Measurements from ENCODE around the gene HLCS.
"Not testable (repeated sequence)": the region's sequence is repeated elsewhere in the genome, so short reads cannot be mapped to it uniquely, and the experiment has no call there.

Gene HLCS

DNA sequence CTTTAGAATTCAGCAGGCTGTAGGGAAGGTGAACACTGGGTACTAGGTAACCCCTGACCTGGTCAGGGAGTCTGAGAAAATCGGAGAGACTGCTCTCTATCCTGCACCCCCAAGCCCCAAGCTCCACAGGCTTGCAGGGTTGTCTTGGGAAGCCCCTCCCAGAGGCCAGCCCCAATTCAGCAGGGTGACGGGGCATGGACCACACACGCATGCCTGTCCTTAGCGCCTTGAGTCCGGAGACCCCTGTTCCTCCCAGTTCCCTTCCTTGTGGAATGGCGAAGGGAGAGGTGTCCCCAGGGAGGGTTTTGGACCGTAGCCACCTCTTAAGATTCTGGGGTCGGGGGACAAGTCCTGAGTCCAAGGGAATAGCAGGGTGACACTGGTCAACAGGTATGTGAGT is 116.1 kb downstream of the HLCS start:
- no peak for DNase-seq (ENCODE audit: low read depth in 3 of 3)

- DNase-seq (ENCODE audit: low read depth in 3 of 3) = no peak
Measured at GRCh38 chr21:36849461-36850105, 116.9 kb downstream of the HLCS start.

DNA sequence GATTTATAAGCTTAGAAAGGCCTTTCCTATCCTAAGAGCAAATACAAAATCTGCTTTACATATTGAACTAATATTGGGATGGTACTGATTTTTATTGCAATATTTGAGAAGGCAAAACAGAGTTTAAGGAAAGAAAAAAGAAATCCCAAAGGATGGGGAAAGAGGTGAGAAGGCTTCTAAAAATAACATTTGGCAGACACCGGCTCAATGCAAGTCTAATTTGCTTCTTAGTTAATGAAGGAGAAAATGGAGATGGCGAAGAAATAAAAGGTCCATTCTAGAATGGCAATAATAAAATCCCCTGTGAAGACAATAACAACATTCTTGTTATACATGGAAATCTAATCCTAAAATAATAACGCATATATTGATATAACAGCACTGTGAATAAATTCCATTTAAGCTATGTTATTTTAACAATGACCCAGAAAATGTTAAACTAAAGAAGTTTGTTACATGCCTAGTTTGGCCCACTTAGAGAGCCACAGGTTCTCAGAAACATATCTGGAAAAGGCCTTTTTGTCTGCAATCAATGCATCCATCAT is 117.7 kb downstream of the HLCS start:
- DNase-seq (ENCODE audit: low read depth in 3 of 3) = no peak

- DNase-seq (ENCODE audit: low read depth in 3 of 3) = no peak
Measured at GRCh38 chr21:36847189-36847588, 119.3 kb downstream of the HLCS start.

- no peak for DNase-seq (ENCODE audit: low read depth in 3 of 3)
Measured at GRCh38 chr21:36846631-36847030, 119.8 kb downstream of the HLCS start.

DNA sequence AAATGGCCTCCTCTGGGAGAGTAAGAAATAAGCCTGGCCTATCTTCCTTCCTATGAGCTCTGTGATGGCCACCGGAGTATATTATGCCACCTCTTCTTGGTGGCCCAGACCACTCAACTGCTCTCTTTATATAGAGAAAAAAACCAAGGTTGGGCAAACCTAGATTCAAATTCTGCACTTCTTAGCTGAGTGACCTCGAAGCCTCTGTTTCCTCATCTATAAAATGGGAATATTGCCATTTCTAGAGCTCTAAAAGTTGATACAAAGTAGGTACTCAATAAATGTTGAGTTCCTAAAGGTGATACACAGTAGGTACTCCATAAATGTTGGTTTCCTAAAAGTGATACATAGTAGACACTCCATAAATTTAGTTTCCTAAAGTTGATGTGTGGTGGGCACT is 120.7 kb downstream of the HLCS start:
- DNase-seq (ENCODE audit: low read depth in 3 of 3) = no peak

GRCh38 chr21:36845070-36845469 is 121.4 kb downstream of the HLCS start:
- DNase-seq (ENCODE audit: low read depth in 3 of 3) = no peak

- no peak for DNase-seq (ENCODE audit: low read depth in 3 of 3)
Measured at GRCh38 chr21:36841866-36842265, 124.6 kb downstream of the HLCS start.

- DNase-seq (ENCODE audit: low read depth in 3 of 3) = no peak
Measured at GRCh38 chr21:36839735-36840134, 126.7 kb downstream of the HLCS start.

- DNase-seq (ENCODE audit: low read depth in 3 of 3) = no peak
Measured at GRCh38 chr21:36839123-36839522, 127.3 kb downstream of the HLCS start.

DNA sequence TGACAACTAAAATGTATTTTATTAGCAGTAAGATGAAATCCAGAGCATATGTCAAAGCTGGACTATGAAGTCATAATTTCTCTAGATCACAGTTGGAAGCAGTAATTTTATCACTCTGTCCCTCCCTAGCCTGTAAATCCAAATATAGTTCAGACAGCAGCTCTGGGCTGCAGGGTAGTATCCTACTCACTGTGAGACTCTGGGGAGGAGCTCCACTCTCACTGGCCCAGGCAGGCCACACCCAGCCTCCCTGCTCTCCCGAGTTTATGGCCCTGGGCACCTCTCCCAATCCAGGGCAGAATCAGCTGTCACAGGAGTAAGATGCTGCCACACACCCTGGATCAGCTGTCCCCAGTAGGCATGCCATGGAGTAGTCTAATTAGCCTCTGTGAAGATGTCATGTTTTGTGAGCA is 131.1 kb downstream of the HLCS start:
- no peak for DNase-seq (ENCODE audit: low read depth in 3 of 3)

GRCh38 chr21:36834192-36834591 is 132.3 kb downstream of the HLCS start:
- no peak for DNase-seq (ENCODE audit: low read depth in 3 of 3)

DNA sequence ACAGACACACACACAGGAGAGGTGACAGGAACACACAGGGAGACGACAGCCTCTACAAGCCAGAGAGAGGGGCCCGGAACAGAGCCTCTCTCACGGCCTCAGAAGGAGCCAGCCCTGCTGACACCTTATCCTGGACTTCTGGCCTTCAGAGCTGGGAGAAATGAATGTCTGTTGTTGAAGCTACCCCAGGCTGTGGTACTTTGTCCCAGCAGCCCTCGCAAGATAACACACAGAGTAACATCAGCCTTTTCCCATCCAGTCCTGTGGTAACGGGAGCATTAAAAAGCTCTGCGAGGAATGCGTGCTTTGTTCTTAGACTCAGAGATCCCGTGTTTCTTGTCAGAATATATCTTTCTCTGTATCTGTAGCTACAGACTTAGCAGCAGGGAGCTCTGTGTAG is 136.4 kb downstream of the HLCS start:
- no peak for DNase-seq (ENCODE audit: low read depth in 3 of 3)

DNA sequence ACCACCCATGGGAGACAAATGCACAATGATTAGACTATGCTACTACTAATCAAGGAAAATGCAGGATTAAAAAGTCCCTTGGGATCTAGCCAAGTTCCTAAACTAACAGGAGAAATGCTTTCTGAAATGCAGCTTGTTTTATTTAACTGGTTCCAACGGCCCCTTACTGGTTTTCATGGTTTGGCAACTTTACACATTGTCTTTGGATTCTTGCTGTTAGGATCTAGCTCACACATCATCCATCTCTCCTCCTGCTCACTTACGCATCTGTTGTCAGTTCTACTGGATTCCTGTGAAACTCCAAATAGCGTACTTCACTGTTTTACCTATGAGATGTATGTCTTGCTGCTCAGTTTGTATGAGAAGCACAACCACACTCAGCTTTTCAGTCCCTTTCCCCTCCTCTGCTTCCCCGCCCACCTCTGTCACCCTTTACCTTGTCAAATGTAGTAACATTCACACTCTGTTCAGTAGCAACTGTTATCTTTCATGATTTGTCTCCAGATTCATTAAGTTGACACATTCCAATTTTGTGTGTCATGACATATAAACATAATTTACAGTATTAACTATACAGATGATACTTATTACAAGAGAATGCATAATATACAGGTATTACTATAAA is 137.5 kb downstream of the HLCS start:
- DNase-seq (ENCODE audit: low read depth in 3 of 3) = no peak

- DNase-seq (ENCODE audit: low read depth in 3 of 3) = no peak
Measured at GRCh38 chr21:36828208-36828607, 138.3 kb downstream of the HLCS start.

- no peak for DNase-seq (ENCODE audit: low read depth in 3 of 3)
Measured at GRCh38 chr21:36825658-36826057, 140.8 kb downstream of the HLCS start.

- DNase-seq (ENCODE audit: low read depth in 3 of 3) = no peak
Measured at GRCh38 chr21:36821032-36821299, 145.5 kb downstream of the HLCS start.

DNA sequence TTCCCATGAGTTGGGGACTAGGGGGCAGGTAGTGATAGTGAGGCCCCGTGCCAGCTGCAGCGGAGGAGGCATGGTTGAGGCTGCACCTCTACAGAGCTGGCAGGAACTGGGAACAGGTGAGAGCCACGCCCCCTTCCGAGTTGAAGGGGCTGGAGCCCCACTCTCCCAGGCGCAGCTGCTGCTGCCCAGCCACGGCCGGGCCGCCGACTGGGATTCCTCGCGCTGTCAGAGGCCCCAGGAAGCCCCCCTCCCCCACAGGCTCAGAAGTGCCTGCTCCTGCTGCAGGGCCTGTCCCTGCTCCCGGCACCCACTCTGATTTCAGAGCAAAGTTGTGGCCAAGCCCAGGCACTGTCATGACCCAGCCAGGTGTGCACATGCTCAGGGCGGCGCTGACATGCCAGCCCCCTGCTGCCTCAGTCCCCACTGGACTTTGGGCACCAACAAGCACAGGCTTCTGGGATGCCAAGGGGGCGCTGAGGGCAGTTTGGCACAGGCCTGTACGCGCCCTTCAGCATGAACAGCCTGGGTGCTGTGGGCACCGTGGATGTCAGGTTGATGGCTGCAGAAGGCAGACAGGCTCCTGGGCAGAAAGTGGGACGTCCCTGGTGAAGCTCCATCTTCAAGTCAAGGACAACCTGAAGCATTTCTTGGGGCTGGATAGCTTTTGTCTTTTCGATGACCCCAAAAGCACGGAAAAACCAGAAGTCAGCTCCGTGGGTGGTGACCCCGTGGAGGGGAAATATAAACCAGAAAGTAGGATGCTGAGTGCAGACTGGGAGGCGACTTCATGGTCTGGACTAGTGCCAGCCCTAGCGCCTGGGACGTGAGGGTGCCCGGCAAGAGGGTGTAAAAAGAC is 146.1 kb downstream of the HLCS start:
- DNase-seq (ENCODE audit: low read depth in 3 of 3) = no peak

DNA sequence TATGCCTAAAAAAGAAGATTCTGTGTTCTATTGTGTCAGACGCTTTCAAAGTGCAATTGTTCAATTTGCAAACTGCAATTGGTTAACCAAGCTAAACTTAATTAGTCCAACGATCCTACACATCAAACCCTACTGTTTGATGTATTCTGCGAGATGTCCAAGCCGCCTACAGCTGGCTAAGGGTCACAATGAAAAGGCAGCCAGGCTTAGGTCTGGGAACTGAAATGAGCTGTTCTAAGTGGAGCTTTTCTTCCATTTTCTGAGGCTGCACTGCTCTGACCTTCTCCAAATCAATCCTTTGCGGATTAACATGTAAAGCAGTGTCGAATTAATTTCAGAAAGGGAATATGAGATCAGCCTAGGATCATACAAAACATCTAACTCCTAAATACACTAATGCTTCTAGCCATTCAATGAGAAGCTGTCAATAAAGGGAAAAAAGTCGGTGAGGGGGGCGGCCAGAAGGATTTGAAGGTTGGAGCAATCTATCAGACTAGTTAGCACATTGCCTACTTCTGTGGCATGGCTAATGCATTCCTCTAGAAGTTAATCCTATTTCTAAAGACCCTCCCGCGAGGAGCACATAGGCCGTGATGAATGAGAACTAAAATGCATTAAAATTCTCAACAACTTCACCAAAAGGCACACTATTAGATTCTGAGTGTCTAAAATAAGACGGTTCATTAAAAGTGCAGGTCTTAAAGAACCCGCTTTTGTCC is 148.6 kb downstream of the HLCS start:
- DNase-seq (ENCODE audit: low read depth in 3 of 3) = no peak

DNA sequence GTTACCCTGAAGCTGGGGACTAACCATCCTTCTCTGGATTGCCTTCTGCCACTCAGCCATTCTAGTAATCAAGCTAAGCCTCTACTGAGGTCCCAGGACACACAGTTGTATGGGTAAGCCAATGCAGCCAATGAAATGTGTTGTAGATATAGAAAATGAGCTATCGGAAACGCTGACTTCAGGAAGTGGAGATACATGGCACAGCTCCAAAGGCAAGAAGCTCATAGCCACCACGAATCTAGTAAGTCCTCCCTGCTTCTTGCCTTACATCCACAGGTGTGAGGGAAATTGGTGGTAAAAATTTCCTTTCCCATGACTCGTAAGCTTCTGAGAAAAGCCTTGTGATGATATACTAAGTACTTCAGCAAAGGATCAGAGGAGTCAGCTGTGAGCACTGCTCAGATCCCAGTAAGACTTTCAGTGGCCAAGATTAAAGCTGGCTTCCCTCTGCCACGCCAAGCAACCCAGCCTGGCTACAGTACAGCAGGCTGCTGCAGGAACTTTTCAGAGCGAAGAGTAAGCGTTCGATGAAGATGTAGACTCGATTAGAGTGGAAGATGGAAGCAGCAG is 149.8 kb downstream of the HLCS start:
- DNase-seq (ENCODE audit: low read depth in 3 of 3) = no peak

- DNase-seq (ENCODE audit: low read depth in 3 of 3) = not testable (repeated sequence)
Measured at GRCh38 chr21:36816026-36816425, 150.4 kb downstream of the HLCS start.

DNA sequence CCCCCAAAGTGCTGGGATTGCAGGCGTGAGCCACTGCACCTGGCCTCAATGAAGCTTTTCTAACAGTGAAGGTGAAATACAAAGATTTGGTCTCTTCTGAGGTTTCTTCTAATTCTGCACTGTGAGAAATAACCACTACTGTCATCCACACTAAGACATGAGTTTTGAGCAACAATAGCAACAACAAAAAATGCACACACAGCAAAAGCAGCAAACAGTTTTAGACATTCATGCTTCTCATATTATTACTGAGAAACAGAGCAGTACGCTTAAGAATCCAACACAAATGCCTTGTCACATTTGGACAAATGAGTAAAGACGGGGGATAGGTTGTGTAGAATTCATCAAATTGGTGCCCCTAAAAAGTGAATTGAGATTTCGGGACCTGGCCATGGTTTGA is 151.2 kb downstream of the HLCS start:
- DNase-seq (ENCODE audit: low read depth in 3 of 3) = no peak
